ENCODE data around the gene VGLL4.
"Not testable (repeated sequence)": the region's sequence is repeated elsewhere in the genome, so short reads cannot be mapped to it uniquely, and the experiment has no call there.

VGLL4 gene, protein sequence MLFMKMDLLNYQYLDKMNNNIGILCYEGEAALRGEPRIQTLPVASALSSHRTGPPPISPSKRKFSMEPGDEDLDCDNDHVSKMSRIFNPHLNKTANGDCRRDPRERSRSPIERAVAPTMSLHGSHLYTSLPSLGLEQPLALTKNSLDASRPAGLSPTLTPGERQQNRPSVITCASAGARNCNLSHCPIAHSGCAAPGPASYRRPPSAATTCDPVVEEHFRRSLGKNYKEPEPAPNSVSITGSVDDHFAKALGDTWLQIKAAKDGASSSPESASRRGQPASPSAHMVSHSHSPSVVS

DNA sequence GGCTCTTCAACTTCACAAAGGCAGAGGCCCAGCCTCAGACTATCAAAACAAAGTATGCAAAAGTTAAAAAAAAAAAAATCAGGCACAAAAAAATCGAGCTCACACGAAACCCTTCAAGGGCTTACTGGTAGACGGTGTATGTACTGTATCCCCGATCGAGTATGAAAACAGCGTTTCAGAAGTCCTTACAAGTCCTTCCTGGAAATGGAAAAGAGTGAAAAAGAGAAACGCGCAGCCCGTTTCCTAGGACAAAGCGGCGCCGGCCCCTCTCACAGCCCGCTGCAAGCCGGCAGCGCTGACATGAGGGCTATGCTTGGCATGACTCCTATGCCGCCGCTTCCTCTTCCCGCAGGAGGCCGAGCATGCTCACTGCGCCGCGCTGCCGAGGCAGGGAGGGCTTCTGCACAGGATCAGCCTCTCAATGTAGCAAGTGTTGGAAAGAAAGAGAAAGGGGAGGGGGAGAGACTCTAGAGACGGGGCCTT is at the start of gene VGLL4:
Gene VGLL4 (minus strand): TSS at position 311 of the 483 bp plus-strand sequence. CDS start 397 bp downstream, outside the sequence.
- Mint-ChIP-seq H3K36me3 (ENCODE audit: low read depth) (peaks cover 18% of the 10 kb centered on the region), H3K4me3 (peak within 1 kb of the TSS; percentile 95), H3K27ac (peak within 1 kb of the TSS; percentile 96), H3K9me3 (no peaks in the 10 kb centered on the region), H3K27me3 (no peaks in the 10 kb centered on the region), H3K4me1 (peaks cover 35% of the 10 kb centered on the region)
- peak; percentile 78 for DNase-seq
- peak; percentile 87 for ATAC-seq

DNA sequence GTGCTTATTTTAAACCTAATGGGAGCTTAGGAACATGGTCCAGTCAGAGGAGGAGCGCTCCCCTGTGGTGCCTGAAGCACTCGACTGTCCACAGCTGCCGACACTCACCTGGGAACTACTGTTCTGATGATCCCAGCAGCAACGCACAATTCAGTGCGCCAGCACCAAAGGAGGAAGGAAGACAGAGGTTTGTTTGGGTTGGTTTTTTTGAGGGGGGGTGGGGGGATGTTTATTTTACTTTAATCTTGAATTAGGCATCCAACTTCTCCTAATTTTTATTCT is 48.8 kb upstream of the VGLL4 start:
- no peaks in the 10 kb centered on the region for H3K4me1 Mint-ChIP-seq
- no peak overlapping the region for H3K4me3 Mint-ChIP-seq
- ATAC-seq = no peak
- DNase-seq = no peak
- H3K27me3 Mint-ChIP-seq = no peaks in the 10 kb centered on the region
- H3K27ac Mint-ChIP-seq = no peak overlapping the region
- H3K9me3 Mint-ChIP-seq = no peaks in the 10 kb centered on the region
- peaks cover 1% of the 10 kb centered on the region for H3K36me3 Mint-ChIP-seq (ENCODE audit: low read depth)

DNA sequence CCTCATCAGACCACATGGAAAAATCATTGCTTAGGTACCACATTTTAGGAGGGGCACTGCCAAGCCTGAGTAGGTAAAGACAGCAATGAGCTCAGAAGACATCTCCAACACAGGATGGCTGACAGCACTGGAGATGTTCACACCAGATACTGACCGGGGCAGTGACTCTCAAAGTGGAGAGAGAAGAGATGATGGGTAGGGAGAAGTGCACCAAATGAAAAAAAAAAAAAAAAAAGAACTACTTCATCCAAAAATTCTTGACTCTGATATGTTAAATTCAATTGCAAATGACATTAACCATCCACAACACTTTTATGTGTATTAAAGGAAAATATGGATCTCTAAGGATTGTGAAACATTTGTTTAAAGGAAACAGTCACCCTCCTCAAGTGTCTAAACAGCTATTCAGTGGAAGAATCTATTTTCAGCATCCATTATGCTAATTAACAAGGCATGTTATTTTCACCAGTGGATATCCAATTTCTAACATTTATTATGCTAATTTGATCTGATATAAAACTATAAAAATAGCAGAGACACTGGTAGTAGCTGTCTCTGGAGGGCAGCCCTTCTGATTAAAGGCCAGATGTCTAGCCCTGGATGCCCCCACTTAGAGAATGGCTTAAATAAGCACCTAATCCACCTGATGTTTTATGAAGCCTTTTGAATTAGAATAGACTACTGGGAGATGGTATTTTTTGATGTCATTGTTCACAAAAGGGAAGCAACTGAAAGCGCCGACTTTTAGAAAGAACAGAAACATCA is 48.2 kb upstream of the VGLL4 start:
- peaks cover 1% of the 10 kb centered on the region for H3K36me3 Mint-ChIP-seq (ENCODE audit: low read depth)
- no peak overlapping the region for H3K4me3 Mint-ChIP-seq
- DNase-seq = no peak
- H3K4me1 Mint-ChIP-seq = no peaks in the 10 kb centered on the region
- no peaks in the 10 kb centered on the region for H3K9me3 Mint-ChIP-seq
- H3K27ac Mint-ChIP-seq = no peak overlapping the region
- ATAC-seq = no peak
- H3K27me3 Mint-ChIP-seq = no peaks in the 10 kb centered on the region

DNA sequence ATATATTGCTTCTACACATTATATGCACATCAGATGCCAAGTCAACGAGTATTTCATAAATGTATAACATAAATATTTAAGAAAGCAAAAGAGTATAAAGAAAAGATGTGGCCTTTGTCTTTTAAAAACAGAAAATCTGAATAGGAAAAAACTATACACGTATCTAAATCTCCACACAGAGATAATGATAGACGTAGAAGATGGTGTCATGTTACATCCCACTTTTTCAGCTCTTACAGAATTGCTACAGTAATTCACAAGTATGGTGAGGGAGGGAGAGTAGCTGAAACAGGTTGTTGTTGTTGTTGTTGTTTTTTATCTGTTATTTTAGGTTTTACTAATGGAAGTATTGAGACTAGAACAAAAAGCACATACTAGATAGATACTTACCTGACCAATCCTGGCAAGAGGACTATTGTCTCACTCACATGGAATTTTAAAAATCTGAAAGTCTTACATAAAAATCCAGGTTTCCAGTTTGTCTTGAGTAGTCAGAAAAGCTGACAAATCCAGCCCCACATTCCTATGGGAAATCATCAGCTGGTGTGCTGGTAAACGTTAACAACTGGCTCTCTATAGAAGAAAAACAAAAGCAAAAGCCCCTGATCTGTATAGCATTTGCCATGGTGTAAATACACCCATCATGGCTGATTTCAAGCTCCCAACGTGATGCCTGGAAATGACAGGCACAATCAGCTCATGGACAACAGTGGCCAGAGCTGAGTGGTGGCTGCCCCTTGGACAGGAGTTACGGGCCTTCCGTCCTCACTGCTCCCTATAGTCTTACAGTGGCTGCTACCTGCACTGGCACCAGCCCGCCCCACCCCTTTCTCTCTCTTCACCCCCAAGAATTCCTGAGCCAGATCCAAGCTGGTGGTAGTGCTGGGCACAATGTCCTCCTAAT is 47.4 kb upstream of the VGLL4 start:
- no peak overlapping the region for H3K4me3 Mint-ChIP-seq
- H3K4me1 Mint-ChIP-seq = no peaks in the 10 kb centered on the region
- H3K27me3 Mint-ChIP-seq = no peaks in the 10 kb centered on the region
- no peak for DNase-seq
- H3K27ac Mint-ChIP-seq = no peak overlapping the region
- no peaks in the 10 kb centered on the region for H3K9me3 Mint-ChIP-seq
- ATAC-seq = no peak
- H3K36me3 Mint-ChIP-seq (ENCODE audit: low read depth) = peaks cover 1% of the 10 kb centered on the region

DNA sequence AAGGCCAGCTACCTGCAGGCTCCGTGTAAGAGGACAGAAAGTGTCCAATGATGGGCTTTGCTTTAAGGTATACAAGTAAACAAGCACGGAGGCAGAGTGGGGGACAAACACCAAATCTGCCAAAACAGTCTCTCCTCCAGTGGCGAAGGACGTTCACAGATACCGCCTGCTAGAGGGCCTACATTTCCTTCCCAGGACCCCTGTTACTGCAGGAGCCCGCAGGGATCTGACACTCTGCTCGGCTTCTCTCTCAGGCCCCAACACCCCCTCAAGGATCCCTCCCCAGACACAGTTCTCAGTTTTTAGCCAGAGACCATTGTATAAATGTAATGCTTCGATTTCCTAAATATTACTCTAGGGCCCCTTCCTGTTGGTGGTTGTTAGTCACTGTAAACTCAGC is 46.0 kb upstream of the VGLL4 start:
- no peak overlapping the region for H3K27ac Mint-ChIP-seq
- no peak overlapping the region for H3K4me3 Mint-ChIP-seq
- DNase-seq (no peak), ATAC-seq (no peak)
- H3K9me3 Mint-ChIP-seq = no peaks in the 10 kb centered on the region
- peaks cover 1% of the 10 kb centered on the region for H3K36me3 Mint-ChIP-seq (ENCODE audit: low read depth)
- no peaks in the 10 kb centered on the region for H3K27me3 Mint-ChIP-seq
- no peaks in the 10 kb centered on the region for H3K4me1 Mint-ChIP-seq

DNA sequence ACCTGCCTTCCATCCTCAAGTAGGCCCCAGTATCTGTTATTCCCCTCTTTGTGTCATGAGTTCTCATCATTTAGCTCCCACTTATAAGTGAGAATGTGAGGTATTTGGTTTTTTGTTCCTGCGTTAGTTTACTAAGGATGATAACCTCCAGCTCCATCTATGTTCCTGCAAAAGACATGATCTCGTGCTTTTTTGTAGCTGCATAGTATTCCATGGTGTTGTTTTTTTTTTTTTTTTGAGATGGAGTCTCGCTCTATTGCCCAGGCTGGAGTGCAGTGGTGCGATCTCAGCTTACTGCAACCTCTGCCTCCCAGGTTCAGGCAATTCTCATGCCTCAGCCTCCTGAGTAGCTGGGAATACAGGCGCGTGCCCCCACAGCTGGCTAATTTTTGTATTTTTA is 41.3 kb upstream of the VGLL4 start:
- not testable (repeated sequence) for H3K4me1 Mint-ChIP-seq; ATAC-seq; H3K27ac Mint-ChIP-seq; DNase-seq; H3K36me3 Mint-ChIP-seq (ENCODE audit: low read depth); H3K4me3 Mint-ChIP-seq; H3K9me3 Mint-ChIP-seq; H3K27me3 Mint-ChIP-seq

DNA sequence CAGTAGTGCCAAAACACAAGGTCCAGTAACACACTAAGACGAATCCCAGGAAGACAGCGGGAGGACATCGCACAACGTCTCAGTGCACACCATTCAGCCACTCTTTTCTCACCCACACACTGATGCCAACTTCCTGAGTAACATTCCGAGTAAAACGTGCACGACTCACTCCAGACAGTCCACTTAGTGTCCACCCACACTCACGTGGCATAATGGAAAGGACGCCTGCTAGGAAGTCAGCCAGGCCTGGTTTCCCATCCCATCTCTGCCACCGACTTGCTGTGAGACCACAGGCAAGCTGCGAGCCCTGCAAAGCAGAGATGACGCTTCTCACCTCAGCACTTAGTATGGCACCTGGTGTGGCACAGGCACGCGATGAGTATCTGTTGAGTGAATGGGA is 36.8 kb upstream of the VGLL4 start:
- Mint-ChIP-seq H3K27ac (no peak overlapping the region), H3K4me1 (no peaks in the 10 kb centered on the region), H3K27me3 (no peaks in the 10 kb centered on the region), H3K36me3 (ENCODE audit: low read depth) (no peaks in the 10 kb centered on the region), H3K9me3 (no peaks in the 10 kb centered on the region), H3K4me3 (no peak overlapping the region)
- no peak for DNase-seq
- ATAC-seq = no peak

DNA sequence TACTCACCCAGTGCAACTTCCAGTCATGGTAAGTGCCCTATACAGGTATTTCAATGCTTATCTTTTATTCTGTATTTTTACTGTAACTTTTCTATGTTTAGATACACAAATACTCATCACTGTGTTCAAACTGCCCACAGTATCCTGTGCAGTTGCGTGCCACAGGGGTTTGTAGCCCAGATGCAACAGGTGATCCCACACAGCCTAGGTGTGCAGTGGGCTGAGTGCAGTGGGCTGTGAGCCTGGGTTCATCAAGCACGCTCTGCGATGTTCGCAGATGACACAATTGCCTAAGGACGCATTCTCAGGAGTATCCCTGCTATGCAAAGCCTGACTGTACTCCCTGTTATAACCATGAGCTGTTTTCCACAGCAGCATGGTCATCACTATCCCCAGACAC is 36.2 kb upstream of the VGLL4 start:
- ATAC-seq (no peak), DNase-seq (no peak)
- Mint-ChIP-seq H3K27me3 (no peaks in the 10 kb centered on the region), H3K4me1 (no peaks in the 10 kb centered on the region), H3K27ac (no peak overlapping the region), H3K9me3 (no peaks in the 10 kb centered on the region), H3K4me3 (no peak overlapping the region), H3K36me3 (ENCODE audit: low read depth) (no peaks in the 10 kb centered on the region)

DNA sequence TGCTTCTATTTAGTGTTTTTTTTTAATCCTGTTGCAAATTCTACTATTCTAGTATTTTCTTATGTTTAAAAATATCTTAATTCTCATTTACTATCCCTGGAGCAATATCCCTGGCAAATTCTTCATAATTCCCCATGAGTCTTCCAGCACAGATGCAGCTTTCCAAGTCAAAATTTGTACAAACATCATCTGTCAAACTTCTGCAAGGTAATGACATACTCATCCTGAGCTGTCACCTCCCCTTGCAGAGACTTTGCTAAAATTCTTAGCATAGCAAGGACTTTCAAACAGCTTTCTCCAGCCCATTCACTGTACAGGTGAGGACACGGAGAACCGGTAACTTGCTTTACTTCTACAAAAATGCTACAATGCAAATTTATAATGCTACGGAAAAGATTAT is 28.6 kb upstream of the VGLL4 start:
- Mint-ChIP-seq H3K4me1 (no peaks in the 10 kb centered on the region), H3K27ac (no peak overlapping the region)
- no peak for ATAC-seq

DNA sequence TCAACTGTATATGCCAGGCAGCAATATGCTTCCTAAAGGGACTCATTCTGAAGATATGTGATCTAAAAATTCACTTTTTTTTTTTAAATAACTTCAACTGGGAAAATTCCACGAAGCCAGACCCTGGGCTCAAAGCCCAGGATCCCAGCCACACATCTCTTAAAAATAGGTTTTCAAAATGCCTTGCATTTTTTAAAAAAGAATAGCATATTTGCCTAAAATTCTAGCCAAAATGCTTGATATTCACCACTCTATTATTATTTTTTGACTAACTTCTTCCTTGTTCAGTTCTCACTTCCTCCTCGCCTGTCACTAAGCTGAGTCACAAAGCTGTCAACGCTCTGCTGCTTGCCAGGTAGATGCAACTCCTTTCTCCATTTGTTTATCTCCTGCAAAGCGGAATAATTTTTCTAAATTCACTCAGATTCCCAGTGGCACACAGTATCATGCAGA is 28.0 kb upstream of the VGLL4 start:
- Mint-ChIP-seq H3K9me3 (no peaks in the 10 kb centered on the region), H3K27ac (no peak overlapping the region), H3K4me1 (no peaks in the 10 kb centered on the region), H3K36me3 (ENCODE audit: low read depth) (no peaks in the 10 kb centered on the region), H3K4me3 (no peak overlapping the region), H3K27me3 (no peaks in the 10 kb centered on the region)
- DNase-seq (no peak), ATAC-seq (no peak)

More for the DNA sequence above, 28.6 kb upstream of the VGLL4 start:
- no peaks in the 10 kb centered on the region for H3K27me3 Mint-ChIP-seq
- no peak for DNase-seq
- H3K4me3 Mint-ChIP-seq = no peak overlapping the region
- no peaks in the 10 kb centered on the region for H3K36me3 Mint-ChIP-seq (ENCODE audit: low read depth)
- H3K9me3 Mint-ChIP-seq = no peaks in the 10 kb centered on the region

DNA sequence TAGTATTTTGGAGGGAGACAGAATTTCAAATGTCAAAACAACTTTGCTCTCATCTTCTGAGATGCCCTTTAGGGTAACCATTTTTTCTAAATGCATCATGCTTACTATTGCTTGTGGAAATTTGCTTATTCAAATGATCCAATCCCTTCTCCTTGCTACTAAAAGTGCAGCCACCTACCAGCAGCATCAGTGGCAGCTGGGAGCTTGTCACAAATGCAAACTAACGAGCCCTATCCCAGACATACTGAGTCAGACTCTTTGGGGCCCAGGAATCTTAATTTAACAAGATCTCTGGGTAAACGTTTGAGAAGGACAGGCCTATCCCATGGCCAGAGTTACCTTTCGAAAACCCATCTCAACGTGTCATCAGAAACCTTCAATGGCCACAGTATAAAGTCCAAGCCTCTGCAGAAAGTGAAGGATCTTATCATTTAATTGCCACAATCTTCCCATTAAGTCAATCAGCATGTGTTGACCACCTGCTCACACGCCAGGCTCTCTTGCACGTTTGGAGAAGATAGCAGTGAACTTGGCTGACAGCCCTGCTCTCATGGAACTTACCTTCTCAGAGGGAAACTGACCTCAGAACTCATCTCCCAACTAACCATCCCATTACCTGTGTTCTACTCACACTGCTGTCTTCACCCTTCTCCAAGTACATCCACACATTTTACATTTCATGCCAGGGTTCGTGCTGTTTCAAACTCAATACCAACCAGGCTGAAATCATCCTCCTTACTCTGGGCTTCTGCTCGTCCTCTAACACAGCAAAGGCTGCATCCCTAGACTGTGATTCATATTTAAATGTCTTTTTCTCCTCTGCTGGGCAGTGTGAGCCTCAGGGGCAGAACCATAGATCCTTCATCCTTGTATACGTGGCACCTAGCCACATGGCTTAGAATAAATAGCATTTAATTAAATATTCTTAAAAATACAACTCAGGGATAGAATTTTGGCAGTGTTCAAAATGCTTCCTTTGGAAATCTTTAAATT is 24.8 kb upstream of the VGLL4 start:
- ATAC-seq = no peak
- Mint-ChIP-seq H3K36me3 (ENCODE audit: low read depth) (no peaks in the 10 kb centered on the region), H3K4me3 (no peak overlapping the region), H3K9me3 (no peaks in the 10 kb centered on the region), H3K27me3 (no peaks in the 10 kb centered on the region), H3K27ac (no peak overlapping the region), H3K4me1 (no peaks in the 10 kb centered on the region)
- DNase-seq = no peak

DNA sequence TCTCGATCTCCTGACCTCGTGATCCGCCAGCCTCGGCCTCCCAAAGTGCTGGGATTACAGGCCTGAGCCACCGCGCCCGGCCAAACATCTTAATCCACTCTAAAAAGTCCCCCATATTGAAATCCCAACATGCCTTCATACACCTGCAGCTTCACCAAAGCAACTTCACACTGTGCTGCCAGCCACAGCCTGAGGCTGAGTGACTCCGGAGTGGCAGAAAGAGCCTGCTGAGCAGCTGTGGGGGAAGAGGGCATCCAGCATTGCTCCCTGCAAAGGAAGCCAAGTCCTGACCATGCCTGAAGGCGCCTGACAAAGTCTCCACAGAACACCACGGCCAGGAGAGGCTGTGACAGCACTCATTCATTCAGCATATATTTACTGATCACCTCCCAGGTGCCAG is 21.6 kb upstream of the VGLL4 start:
- no peak for DNase-seq
- no peak for ATAC-seq
- H3K27ac Mint-ChIP-seq = no peak overlapping the region
- no peaks in the 10 kb centered on the region for H3K27me3 Mint-ChIP-seq
- peaks cover 2% of the 10 kb centered on the region for H3K36me3 Mint-ChIP-seq (ENCODE audit: low read depth)
- peaks cover 6% of the 10 kb centered on the region for H3K9me3 Mint-ChIP-seq
- no peak overlapping the region for H3K4me3 Mint-ChIP-seq
- H3K4me1 Mint-ChIP-seq = no peaks in the 10 kb centered on the region

DNA sequence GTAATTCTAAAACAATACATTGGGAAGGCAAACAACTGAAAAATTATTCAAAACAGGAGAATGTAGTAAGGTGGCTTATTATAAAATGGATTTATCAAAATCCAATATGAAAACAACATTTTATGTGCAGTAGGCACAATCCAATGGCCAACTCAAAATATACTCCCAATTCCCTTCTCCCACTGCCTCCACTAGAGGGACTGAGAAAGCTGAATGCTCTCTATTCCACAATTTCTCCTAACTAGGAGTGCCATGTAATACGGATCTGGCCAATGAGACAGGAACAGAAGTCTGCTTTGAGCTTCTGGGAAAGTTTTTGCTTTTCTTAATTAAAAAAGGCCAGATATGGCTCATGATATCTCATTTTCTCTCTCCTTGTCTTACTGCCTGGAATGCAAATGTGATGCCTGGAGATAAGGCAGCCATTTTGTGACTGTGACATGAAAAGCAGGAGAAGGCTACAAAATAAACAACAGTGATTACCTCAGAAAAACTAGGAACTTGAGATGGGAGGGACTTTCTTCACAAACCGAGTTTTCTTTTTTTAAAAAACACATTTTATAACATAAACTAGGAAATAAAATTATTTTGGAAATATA is 18.8 kb upstream of the VGLL4 start:
- no peaks in the 10 kb centered on the region for H3K27me3 Mint-ChIP-seq
- no peak overlapping the region for H3K27ac Mint-ChIP-seq
- ATAC-seq (no peak), DNase-seq (no peak)
- no peak overlapping the region for H3K4me3 Mint-ChIP-seq
- H3K9me3 Mint-ChIP-seq = peaks cover 6% of the 10 kb centered on the region
- peaks cover 2% of the 10 kb centered on the region for H3K36me3 Mint-ChIP-seq (ENCODE audit: low read depth)
- no peaks in the 10 kb centered on the region for H3K4me1 Mint-ChIP-seq

Measured in activated naive CD8-positive, alpha-beta T cell treated with anti-CD3 and anti-CD28 coated beads, Interleukin-2, amount 50 U/mL, for 24 hours (primary cell).